Measurements from ENCODE around the gene TRPM3.

TRPM3 gene

GRCh38 chr9:71121275-71122021 is at the start of gene TRPM3:
Gene TRPM3, minus strand, starts transcription at chr9:71121621. Its CDS starts 267 bp downstream, at chr9:71121354.
- no peak within 1 kb of the TSS for H3K4me3 ChIP-seq (replicated peaks; ENCODE audit: low read depth, low read length)
- no peak for TF ChIP-seq CTCF (IDR thresholded peaks at IDR 0.05; ENCODE audit: low read depth, low read length, missing control alignments)
- DNase-seq (ENCODE audit: extremely low read depth, low read depth) = no peak

GRCh38 chr9:71168418-71168817 is 47.0 kb upstream of the TRPM3 start:
- no peak for DNase-seq (ENCODE audit: extremely low read depth, low read depth)
- TF ChIP-seq CTCF (IDR thresholded peaks at IDR 0.05; ENCODE audit: low read depth, low read length, missing control alignments) = no peak
- H3K4me3 ChIP-seq (replicated peaks; ENCODE audit: low read depth, low read length) = no peak overlapping the region

- H3K4me3 ChIP-seq (replicated peaks; ENCODE audit: low read depth, low read length) = no peak overlapping the region
- no peak for TF ChIP-seq CTCF (IDR thresholded peaks at IDR 0.05; ENCODE audit: low read depth, low read length, missing control alignments)
- DNase-seq (ENCODE audit: extremely low read depth, low read depth) = no peak
These were observed 40.7 kb upstream of the TRPM3 start for GRCh38 chr9:71162126-71162525.

- TF ChIP-seq CTCF (IDR thresholded peaks at IDR 0.05; ENCODE audit: low read depth, low read length, missing control alignments) = no peak
- H3K4me3 ChIP-seq (replicated peaks; ENCODE audit: low read depth, low read length) = no peak overlapping the region
- DNase-seq (ENCODE audit: extremely low read depth, low read depth) = no peak
These were observed 36.3 kb upstream of the TRPM3 start for GRCh38 chr9:71157731-71158130.

- TF ChIP-seq CTCF (IDR thresholded peaks at IDR 0.05; ENCODE audit: low read depth, low read length, missing control alignments) = no peak
- H3K4me3 ChIP-seq (replicated peaks; ENCODE audit: low read depth, low read length) = no peak overlapping the region
- no peak for DNase-seq (ENCODE audit: extremely low read depth, low read depth)
These were observed 25.9 kb upstream of the TRPM3 start for GRCh38 chr9:71147368-71147767.

- H3K4me3 ChIP-seq (replicated peaks; ENCODE audit: low read depth, low read length) = no peak overlapping the region
- DNase-seq (ENCODE audit: extremely low read depth, low read depth) = no peak
- no peak for TF ChIP-seq CTCF (IDR thresholded peaks at IDR 0.05; ENCODE audit: low read depth, low read length, missing control alignments)
These were observed 25.1 kb upstream of the TRPM3 start for GRCh38 chr9:71146511-71146910.

GRCh38 chr9:71145179-71145578 is 23.8 kb upstream of the TRPM3 start:
- no peak for TF ChIP-seq CTCF (IDR thresholded peaks at IDR 0.05; ENCODE audit: low read depth, low read length, missing control alignments)
- DNase-seq (ENCODE audit: extremely low read depth, low read depth) = no peak
- no peak overlapping the region for H3K4me3 ChIP-seq (replicated peaks; ENCODE audit: low read depth, low read length)
